Right cardiac atrium (tissue), 5 donors: ENCODE data around the gene RSU1. TPM values are rescaled to one million over a fixed set of nuclear protein-coding genes. Genes with fewer than 3 reads are reported as not detected.
A peak's percentile ranks its signal among the peaks of the same experiment; 100 is the strongest.

Source experiments
- ATAC-seq, 2 donors: fragments of 200-7000 bp; cut with Tn5 transposase; one replicate each; pipeline versions ENCODE4 v1.8.0 to v1.9.1; 2020; ENCODE audit warnings: moderate library complexity in 2 of 2, mild to moderate bottlenecking in 1 of 2
- DNase-seq, 3 donors: peaks; one replicate each; pipeline ENCODE4 v3.0.0-alpha.2; 2020
- H3K27ac ChIP-seq: one replicate; pipeline ENCODE4 v1.5.1; 2013; ENCODE audit warnings: mild to moderate bottlenecking, low read length, control low read depth, moderate library complexity
- H3K27me3 ChIP-seq: one replicate; pipeline ENCODE4 v1.6.1; 2013; ENCODE audit not compliant: control insufficient read depth, insufficient read depth
- H3K4me1 ChIP-seq: one replicate; pipeline ENCODE4 v1.6.1; 2013; ENCODE audit warnings: low read length; ENCODE audit not compliant: control insufficient read depth, insufficient read depth
- H3K4me3 ChIP-seq: one replicate; pipeline ENCODE4 v1.5.1; 2013; ENCODE audit warnings: low read length, control low read depth
- H3K9me3 ChIP-seq: one replicate; pipeline ENCODE4 v1.6.1; 2013; ENCODE audit warnings: low read length; ENCODE audit not compliant: control insufficient read depth
- WGBS: extraction: QIAGEN DNeasy Blood & Tissue Kit; methylation state at CpG from one replicate; pipeline ENCODE4 v1.1.7; 2013; 5-methylcytosine and 5-hydroxymethylcytosine counted together
- intact Hi-C, 4 donors: fragments of 100-400 bp; cut with DNase I; formaldehyde crosslinking; loops; one replicate each; pipeline versions ENCODE4 v1.11.0 to v1.14.0; 2022 to 2023
- polyA plus RNA-seq: library from polyadenylated mRNA; stranded (reverse); fragments of 200-250 nt; gene quantifications from one replicate; pipeline ENCODE4 v1.2.3, GENCODE V29; 2013
- total RNA-seq, 4 donors: library from RNA; stranded (reverse); fragmentation: NEBNext Ultra II Directional; extraction: Animal tissue kit (Norgen Biotek cat#: 25700); gene quantifications; one replicate each; pipeline ENCODE4 v1.2.1, GENCODE V29; 2021
- donor health status: healthy with polysubstance abuse.
- donor health status: DM: no; HTN: yes; CAD: no.
- donor health status: DM: no; HTN: no; CAD: no.
- donor health status: DM: no; HTN: yes; CAD: no; lungs with severe emphysema.
- donor health status: DM: yes; HTN: yes; CAD: no.

Gene RSU1
- total and polyA plus RNA-seq, 5 donors = 44.4 to 53.4 (median 48.2) TPM

DNA sequence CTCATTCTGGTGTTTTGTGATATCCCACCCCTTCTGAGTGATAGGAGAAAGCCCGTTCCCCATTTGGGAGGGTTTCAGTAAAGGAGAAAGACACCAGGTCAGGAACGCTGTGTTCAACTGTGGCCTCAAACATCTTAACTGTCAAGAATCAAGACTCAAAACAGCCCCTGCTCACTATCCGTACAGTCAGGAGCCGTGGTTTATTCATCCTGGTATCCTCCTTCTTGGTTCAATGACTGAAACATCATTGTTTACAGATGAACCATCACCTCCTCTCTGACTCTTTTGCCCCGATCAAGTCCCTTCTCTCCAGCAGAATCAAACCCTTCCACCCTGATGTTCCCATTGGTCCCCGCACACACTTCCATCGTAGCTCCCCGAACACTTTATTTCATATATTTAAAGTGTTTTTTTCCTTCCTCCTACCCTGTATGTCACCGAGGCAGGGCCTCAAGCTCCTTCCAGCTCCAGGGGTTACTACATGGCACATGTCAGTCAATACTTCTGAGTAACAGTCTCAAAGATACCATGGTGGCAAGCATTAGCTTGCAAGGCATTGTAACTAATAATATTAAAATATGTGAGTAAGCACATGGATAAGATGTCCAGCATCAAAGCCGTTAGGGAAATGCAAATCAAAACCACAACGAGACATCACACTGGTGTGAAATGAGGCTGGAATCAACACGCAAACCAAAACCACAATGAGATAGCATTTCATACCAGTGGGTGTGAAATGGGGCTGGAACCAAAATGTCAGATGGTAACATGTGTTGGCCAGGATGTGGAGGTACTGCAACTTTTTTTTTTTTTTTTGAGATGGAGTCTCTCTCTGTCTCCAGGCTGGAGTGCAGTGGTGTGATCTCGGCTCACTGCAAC, 170.8 kb downstream of the RSU1 start:
- Histone ChIP-seq H3K4me3 (no peak overlapping the region), H3K4me1 (no peaks in the 10 kb centered on the region), H3K27me3 (no peaks in the 10 kb centered on the region), H3K27ac (no peak overlapping the region), H3K9me3 (no peaks in the 10 kb centered on the region)
- ATAC-seq = no peak
- intact Hi-C loops = no loop called here
- WGBS = 92% methylated on average over 13 of the region's 13 CpGs
- DNase-seq = no peak

DNA sequence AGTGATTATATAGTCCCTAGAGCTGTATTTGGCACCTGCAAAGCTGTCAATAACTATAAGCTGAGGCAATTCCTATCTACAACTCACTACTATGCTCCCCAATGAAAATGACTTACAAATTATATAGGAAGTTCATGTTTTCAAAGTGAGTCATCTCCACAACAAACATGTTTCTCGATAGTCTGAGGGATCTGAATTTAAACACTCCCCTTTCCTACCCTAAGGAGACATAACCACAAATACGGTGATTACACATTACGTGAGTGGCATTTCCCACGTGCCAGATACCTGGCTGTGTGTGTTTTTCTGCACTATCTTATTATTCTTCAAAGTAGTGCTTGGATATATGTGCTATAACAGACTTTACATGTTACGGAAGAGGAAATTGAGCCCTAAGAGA, 173.1 kb downstream of the RSU1 start:
- ATAC-seq (no peak), DNase-seq (no peak)
- no peak overlapping the region for H3K4me3 ChIP-seq
- WGBS = 81% methylated on average over 5 of the region's 5 CpGs
- no peak overlapping the region for H3K27ac ChIP-seq
- no peaks in the 10 kb centered on the region for H3K9me3 ChIP-seq
- peaks cover 7% of the 10 kb centered on the region for H3K4me1 ChIP-seq
- no peaks in the 10 kb centered on the region for H3K27me3 ChIP-seq
- intact Hi-C loops = no loop called here

DNA sequence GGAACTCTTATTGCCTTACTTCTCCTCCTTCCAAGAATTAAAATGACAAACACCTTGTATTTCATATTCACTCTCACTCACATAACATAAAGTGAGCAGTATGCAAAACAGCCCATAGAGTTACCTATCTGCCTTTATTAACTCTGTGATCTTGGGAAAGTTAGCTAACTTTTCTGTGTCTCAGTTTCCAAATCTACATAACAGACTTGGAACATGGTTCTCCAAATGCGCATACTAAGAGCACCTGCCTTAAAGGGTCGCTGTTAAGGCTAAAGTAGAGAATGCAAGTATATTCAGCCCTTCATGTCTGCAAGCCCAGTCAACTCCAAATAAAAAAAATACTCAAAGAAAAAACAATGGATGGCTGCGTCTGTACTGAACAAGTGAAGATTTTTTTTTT, 173.7 kb downstream of the RSU1 start:
- WGBS = 93% methylated on average over 3 of the region's 3 CpGs
- DNase-seq (no peak), ATAC-seq (no peak)
- peaks cover 7% of the 10 kb centered on the region for H3K4me1 ChIP-seq
- no peak overlapping the region for H3K4me3 ChIP-seq
- H3K27me3 ChIP-seq = no peaks in the 10 kb centered on the region
- H3K9me3 ChIP-seq = no peaks in the 10 kb centered on the region
- intact Hi-C loops = no loop called here
- no peak overlapping the region for H3K27ac ChIP-seq

DNA sequence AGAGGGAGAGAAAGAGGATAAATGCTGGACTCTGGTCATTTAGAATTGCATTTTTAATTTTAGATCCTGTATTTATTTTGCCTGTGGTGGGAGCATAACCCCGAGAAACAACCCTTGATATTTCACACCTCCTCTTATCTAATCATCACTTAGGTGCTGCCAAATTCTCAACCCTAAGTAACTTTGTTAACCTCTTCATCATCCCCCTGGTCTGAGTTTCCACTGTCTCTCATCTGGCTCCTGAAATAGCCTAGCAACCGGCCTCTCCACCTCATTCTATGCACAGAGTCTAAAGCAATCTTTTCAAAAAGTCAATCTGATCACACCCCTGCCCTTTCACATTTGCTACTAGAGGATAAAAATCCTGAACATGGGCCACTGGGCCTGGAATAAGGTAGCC, 177.1 kb downstream of the RSU1 start:
- Histone ChIP-seq H3K27me3 (no peaks in the 10 kb centered on the region), H3K27ac (no peak overlapping the region), H3K9me3 (no peaks in the 10 kb centered on the region), H3K4me1 (peaks cover 7% of the 10 kb centered on the region), H3K4me3 (no peak overlapping the region)
- intact Hi-C loops = no loop called here
- peak in 1 of 2 donors; percentile 36 for ATAC-seq
- WGBS = 47% methylated on average over 2 of the region's 2 CpGs
- no peak for DNase-seq

DNA sequence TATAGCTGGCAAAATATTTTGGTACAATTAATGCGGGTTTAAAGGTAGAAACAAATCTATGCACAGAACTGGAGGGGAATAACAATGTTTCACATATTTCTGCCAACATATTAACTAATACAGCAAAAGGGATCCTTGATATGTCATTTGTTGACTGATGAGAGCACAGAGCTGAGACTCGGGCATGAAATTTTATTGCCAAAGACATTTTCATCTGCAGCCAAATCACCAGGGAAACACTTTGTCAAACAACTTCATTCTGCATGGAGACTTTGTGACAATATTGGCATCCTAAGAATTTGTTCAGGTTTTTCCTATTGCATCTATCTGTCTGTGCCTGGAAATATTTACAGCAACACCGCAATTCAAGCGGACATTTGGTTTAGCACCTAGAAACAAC, 177.8 kb downstream of the RSU1 start:
- no peak for DNase-seq
- Histone ChIP-seq H3K4me3 (no peak overlapping the region), H3K4me1 (peaks cover 7% of the 10 kb centered on the region), H3K9me3 (no peaks in the 10 kb centered on the region), H3K27me3 (no peaks in the 10 kb centered on the region), H3K27ac (no peak overlapping the region)
- WGBS = 61% methylated on average over 4 of the region's 4 CpGs
- no peak for ATAC-seq
- intact Hi-C loops = no loop called here

DNA sequence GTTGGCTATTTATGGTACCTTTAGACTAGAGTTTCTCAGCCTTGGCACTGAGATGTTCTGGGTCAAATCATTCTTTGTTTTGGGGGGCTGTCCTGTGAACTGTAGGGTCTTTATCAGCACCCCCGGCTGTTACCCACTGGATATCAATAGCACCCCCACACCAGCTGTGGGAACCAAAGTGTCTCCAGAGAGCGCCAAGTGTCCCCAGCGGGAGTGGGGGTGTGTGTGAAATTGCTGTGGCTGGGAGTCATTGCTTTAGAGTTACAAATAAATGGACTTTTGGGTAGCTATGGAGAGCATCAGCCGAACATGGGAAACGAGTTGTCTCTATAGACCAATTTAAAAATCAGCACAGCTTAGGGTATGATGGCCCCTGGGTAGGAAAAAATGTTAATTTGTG, 184.2 kb downstream of the RSU1 start:
- Histone ChIP-seq H3K9me3 (no peaks in the 10 kb centered on the region), H3K4me3 (no peak overlapping the region), H3K27ac (no peak overlapping the region), H3K4me1 (no peaks in the 10 kb centered on the region), H3K27me3 (no peaks in the 10 kb centered on the region)
- WGBS = 98% methylated on average over 5 of the region's 5 CpGs
- no peak for DNase-seq
- intact Hi-C loops = no loop called here
- ATAC-seq = no peak

DNA sequence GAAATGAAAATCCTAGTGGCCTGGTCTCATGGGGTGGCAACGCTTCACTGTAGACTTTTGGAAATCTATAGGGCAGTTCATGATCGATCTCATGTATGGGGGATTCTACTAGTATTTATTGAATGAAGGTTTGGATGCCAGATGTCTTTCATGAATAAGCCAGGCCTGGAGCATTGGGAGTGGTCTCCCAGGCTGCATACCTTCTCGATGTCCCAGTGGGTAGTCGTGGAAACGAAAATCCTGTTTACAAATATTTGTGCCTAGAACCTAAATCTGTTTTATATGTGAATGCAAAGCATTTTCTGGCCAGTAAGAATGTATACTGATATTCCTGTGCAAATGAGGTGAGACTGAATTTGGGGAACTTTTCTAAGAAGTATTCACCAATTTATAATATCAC, 190.5 kb downstream of the RSU1 start:
- no peak overlapping the region for H3K4me3 ChIP-seq
- peaks cover 3% of the 10 kb centered on the region for H3K4me1 ChIP-seq
- ATAC-seq (no peak), DNase-seq (no peak)
- no peak overlapping the region for H3K27ac ChIP-seq
- H3K27me3 ChIP-seq = no peaks in the 10 kb centered on the region
- WGBS = 83% methylated on average over 5 of the region's 5 CpGs
- no peaks in the 10 kb centered on the region for H3K9me3 ChIP-seq
- intact Hi-C loops = loop anchor here in 1 of 4 donors (10.0 kb wide), 1 partner anchor 118 kb away; no protein-coding TSS in a partner anchor

DNA sequence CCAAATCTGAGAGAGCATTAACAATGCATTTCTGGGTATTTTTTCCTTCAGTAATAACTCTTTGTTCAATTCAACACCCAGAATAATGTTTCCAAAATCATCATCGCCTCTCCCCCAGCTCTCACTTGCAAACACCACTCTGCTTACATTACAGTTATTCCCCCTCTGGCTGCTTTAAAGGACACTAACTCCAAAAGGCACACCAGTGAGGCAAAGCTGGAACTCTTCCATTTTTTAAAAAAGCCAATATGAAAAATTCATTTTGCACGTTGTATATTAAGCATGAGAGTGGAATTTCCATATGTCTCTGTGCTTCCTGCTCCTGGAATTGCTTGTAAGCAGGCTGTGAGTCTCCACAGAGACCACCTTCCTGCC, 204.3 kb downstream of the RSU1 start:
- peaks cover 3% of the 10 kb centered on the region for H3K4me1 ChIP-seq
- H3K27me3 ChIP-seq = no peaks in the 10 kb centered on the region
- 77% methylated on average over 2 of the region's 2 CpGs for WGBS
- no peak overlapping the region for H3K4me3 ChIP-seq
- H3K9me3 ChIP-seq = no peaks in the 10 kb centered on the region
- no peak for DNase-seq
- intact Hi-C loops = no loop called here
- no peak for ATAC-seq
- no peak overlapping the region for H3K27ac ChIP-seq

DNA sequence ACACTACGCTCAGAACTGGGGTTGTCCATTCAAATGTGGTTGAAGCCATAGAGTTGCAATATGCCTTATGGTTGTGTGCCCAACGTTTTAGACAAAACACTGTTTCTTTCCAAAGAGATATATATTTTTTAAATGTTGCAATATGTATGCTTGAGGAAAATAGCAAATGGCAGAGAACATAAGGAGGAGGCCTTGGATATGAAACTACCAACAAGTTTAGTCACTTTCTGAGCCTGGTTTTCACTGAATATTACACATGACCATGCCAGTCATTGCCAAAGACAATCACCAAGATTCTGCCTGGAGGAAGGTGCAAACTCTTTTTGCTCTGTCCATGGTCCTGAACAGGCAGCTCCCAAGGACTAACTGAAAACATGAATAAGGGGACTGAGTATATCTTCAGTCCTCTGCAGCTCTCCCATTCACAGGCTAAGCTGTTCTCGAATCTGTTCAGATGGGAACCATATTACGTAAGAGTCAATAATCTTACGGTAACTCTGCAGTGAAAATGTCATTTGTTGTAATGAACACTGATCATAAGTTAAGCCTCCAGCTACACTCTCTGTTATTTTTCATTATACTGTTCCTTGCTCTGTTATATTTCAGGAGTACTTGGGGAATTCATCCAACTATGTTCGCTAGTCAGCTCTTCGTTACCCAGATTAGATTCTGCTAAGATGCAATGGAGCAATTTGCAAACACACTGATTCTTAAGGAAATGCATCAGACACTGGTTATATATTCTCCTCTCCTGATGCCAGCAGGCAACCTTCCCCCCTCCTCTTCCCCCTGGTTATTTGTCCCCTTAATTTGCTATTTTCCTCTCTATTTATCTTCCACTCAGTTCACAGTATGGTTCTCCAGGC, 204.9 kb downstream of the RSU1 start:
- intact Hi-C loops = no loop called here
- DNase-seq = no peak
- Histone ChIP-seq H3K4me3 (no peak overlapping the region), H3K9me3 (no peaks in the 10 kb centered on the region), H3K4me1 (peaks cover 3% of the 10 kb centered on the region), H3K27me3 (no peaks in the 10 kb centered on the region), H3K27ac (no peak overlapping the region)
- ATAC-seq = no peak
- WGBS = 88% methylated on average over 7 of the region's 7 CpGs

DNA sequence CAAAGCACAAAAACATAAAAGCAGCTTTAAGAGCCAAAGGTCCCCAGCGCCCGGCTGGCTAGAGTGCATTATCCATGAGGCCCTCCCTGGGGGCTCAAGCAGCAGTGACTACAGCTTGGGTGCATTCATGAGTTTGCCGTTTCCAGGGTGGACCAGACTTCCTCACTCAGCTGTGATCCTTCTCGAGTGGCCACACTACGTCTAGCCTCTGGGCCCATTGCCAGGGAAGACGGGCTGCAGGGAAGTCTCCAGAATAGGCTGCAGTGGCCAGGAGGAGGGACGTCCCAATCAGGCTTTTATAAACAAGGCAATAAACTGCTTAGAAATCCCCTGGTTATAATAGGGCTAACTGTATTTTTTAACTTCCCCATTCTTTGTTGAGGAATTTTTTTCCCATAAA, 206.2 kb downstream of the RSU1 start:
- WGBS = 33% methylated on average over 7 of the region's 7 CpGs
- ATAC-seq = no peak

DNA sequence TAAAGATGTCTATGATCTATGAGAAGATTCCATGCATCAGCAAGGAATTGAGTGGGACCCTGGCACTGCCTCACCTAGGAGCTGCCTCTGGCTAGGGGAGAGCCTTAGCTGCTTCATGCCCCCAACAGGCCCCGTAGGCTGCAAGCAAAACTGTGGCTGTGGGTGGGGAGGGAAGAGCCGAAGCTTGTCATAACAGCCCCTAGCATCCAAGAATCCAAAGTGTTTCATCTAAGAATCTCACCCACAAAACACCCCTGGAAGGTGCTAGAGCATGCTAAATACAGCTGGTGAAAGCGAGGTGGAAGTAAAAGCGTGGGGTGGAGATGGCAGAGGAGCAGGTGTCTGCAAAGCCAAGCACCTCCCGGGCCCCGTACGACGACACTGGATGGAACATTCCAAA, 208.0 kb downstream of the RSU1 start:
- H3K27ac ChIP-seq = no peak overlapping the region
- DNase-seq (no peak), ATAC-seq (no peak)
- H3K9me3 ChIP-seq = no peaks in the 10 kb centered on the region
- WGBS = 94% methylated on average over 8 of the region's 8 CpGs
- H3K4me1 ChIP-seq = peaks cover 3% of the 10 kb centered on the region
- intact Hi-C loops = no loop called here
- H3K4me3 ChIP-seq = no peak overlapping the region
- no peaks in the 10 kb centered on the region for H3K27me3 ChIP-seq

More for the DNA sequence above, 206.2 kb downstream of the RSU1 start:
- Histone ChIP-seq H3K9me3 (no peaks in the 10 kb centered on the region), H3K27ac (no peak overlapping the region), H3K4me3 (no peak overlapping the region), H3K4me1 (peaks cover 3% of the 10 kb centered on the region), H3K27me3 (no peaks in the 10 kb centered on the region)
- DNase-seq = peak; percentile 40 to 75 (median 67)
- intact Hi-C loops = no loop called here
